K562 (cell line): ENCODE measurements around the gene PBX2. TPM values are rescaled to one million over a fixed set of nuclear protein-coding genes. Genes with fewer than 3 reads are reported as not detected.
A peak's percentile ranks its signal among the peaks of the same experiment; 100 is the strongest.

Experiments
- CBX8 ChIP-seq: fragments of 200-600 bp; sonication (generic); IDR thresholded peaks from 2 replicates; pipeline ENCODE4 v1.6.1; 2012; ENCODE audit warnings: borderline replicate concordance, mixed run types, low read depth, mild to moderate bottlenecking, moderate library complexity, mixed read lengths, low read length, control low read depth, inconsistent platforms; ENCODE audit not compliant: poor library complexity, severe bottlenecking; ENCODE audit errors: extremely low read depth
- CCNT2 ChIP-seq: IDR thresholded peaks from 2 replicates; pipeline ENCODE4 v1.6.1; 2011; ENCODE audit warnings: borderline replicate concordance, low read depth, mild to moderate bottlenecking, moderate library complexity, mixed read lengths, low read length; ENCODE audit not compliant: insufficient read length; ENCODE audit errors: extremely low read depth
- HMGN3 ChIP-seq: IDR thresholded peaks from 2 replicates; pipeline ENCODE4 v1.6.1; 2011; ENCODE audit warnings: borderline replicate concordance, low read depth, mild to moderate bottlenecking, mixed read lengths, low read length; ENCODE audit not compliant: insufficient read length; ENCODE audit errors: extremely low read depth
- PHF20 ChIP-seq: fragments of 450-650 bp; IDR thresholded peaks from 2 replicates; pipeline ENCODE4 v1.6.1; 2018; ENCODE audit not compliant: partially characterized antibody
- POLR2AphosphoS5 ChIP-seq: IDR thresholded peaks from 2 replicates; pipeline ENCODE4 v1.6.1; 2011; ENCODE audit warnings: mild to moderate bottlenecking, low read depth, low read length, moderate library complexity; ENCODE audit not compliant: control insufficient read depth, insufficient read depth
- RB1 ChIP-seq: fragments of 450-650 bp; IDR thresholded peaks from 2 replicates; pipeline ENCODE4 v1.6.1; 2017; ENCODE audit warnings: low read depth, mild to moderate bottlenecking
- ZNF12 ChIP-seq: sonication (generic); formaldehyde crosslinking; IDR thresholded peaks from 2 replicates; pipeline ENCODE4 v1.4.0; 2020; ENCODE audit warnings: mild to moderate bottlenecking, missing genetic modification reagents
- ZNF408 ChIP-seq: fragments of 250-450 bp; sonication (Bioruptor Pico); IDR thresholded peaks from 2 replicates; pipeline ENCODE4 v1.4.0; 2020; ENCODE audit warnings: low read depth, mild to moderate bottlenecking, moderate library complexity
- polyA plus RNA-seq, 8 experiments: library from polyadenylated mRNA; depleted of rRNA in 4 of 8; stranded (reverse) in 5 of 8; unstranded in 3 of 8; fragments of >200 nt; fragmentation: Nextera tagmentation in 2 of 8; fragmentation: Illumina TruSeq in 1 of 8; extraction: Ambion mirVana in 2 of 8; extraction: Trizol in 1 of 8; gene quantifications; 2 replicates each; pipeline versions ENCODE4 v1.2.1 to v1.2.3, GENCODE V29; 2011 to 2014; ENCODE audit warnings: inconsistent platforms in 1 of 8, missing spikeins in 1 of 8
- total RNA-seq, 7 experiments: library from RNA; depleted of rRNA in 6 of 7; stranded (reverse); fragments of >200 nt in 6 of 7; fragmentation: Illumina TruSeq in 2 of 7; extraction: Trizol in 2 of 7; gene quantifications; 2 replicates each; pipeline versions ENCODE4 v1.2.1 to v1.2.3, GENCODE V29; 2011 to 2021; ENCODE audit warnings: low replicate concordance in 1 of 7
- TF ChIP-seq, protein P1 (sequence below): fragments of 250-450 bp; sonication (Bioruptor Pico); IDR thresholded peaks from 2 replicates; pipeline ENCODE4 v1.8.0; 2021; ENCODE audit warnings: mild to moderate bottlenecking, moderate library complexity
- TF ChIP-seq, protein P2 (sequence below): fragments of 450-650 bp; formaldehyde crosslinking; IDR thresholded peaks from 2 replicates; pipeline ENCODE4 v1.4.0; 2020; ENCODE audit warnings: mild to moderate bottlenecking, moderate library complexity
- TF ChIP-seq, protein P3 (sequence below): fragments of 250-450 bp; sonication (Bioruptor Pico); IDR thresholded peaks from 2 replicates; pipeline ENCODE4 v1.4.0; 2020
- TF ChIP-seq, protein P4 (sequence below): sonication (generic); formaldehyde crosslinking; IDR thresholded peaks from 2 replicates; pipeline ENCODE4 v1.8.0; 2023; ENCODE audit warnings: missing genetic modification reagents, mild to moderate bottlenecking, borderline replicate concordance

The PBX2 gene
- total and polyA plus RNA-seq, 9 of the 15 experiments (the other 6 are each of a cell fraction or from before 2014, with no cell fraction given), result 1.9 to 134 (median 62.5) TPM

DNA sequence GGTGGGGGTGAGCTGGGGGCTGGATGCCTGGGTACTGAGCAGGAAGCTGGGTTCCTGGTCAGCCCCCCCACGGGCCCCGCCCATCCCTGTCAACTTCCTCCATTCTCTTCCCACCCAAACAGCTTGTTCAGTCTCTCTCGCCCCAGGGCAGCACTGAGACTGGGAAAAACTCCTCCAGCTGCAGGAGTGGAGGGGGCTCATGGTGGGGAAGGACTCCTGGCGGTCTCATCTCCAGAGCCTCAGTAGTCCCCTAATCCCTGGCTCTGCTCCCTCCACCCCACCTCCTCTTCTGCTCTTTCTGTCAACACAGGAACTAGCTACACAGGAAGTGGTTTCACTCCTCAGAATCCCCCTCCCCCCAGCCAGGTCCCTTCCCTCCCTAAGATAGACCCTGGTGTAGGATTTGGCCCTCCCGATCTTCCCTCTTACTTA lies 2.6 kb upstream of the PBX2 start, which contains the start of gene GPSM3 (continued):
- TF ChIP-seq CBX8, result no peak
- TF ChIP-seq PHF20, result peak; percentile 46
- TF ChIP-seq, protein P1, sequence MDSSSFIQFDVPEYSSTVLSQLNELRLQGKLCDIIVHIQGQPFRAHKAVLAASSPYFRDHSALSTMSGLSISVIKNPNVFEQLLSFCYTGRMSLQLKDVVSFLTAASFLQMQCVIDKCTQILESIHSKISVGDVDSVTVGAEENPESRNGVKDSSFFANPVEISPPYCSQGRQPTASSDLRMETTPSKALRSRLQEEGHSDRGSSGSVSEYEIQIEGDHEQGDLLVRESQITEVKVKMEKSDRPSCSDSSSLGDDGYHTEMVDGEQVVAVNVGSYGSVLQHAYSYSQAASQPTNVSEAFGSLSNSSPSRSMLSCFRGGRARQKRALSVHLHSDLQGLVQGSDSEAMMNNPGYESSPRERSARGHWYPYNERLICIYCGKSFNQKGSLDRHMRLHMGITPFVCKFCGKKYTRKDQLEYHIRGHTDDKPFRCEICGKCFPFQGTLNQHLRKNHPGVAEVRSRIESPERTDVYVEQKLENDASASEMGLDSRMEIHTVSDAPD (CRISPR knock-in tag), result no peak
- TF ChIP-seq, protein P2, sequence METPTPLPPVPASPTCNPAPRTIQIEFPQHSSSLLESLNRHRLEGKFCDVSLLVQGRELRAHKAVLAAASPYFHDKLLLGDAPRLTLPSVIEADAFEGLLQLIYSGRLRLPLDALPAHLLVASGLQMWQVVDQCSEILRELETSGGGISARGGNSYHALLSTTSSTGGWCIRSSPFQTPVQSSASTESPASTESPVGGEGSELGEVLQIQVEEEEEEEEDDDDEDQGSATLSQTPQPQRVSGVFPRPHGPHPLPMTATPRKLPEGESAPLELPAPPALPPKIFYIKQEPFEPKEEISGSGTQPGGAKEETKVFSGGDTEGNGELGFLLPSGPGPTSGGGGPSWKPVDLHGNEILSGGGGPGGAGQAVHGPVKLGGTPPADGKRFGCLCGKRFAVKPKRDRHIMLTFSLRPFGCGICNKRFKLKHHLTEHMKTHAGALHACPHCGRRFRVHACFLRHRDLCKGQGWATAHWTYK (CRISPR knock-in tag), result 0 out of 2 replicates have a peak, but pooled peaks have one; percentile 72
- TF ChIP-seq ZNF408 (CRISPR knock-in tag), result no peak
- TF ChIP-seq CCNT2, result no peak
- TF ChIP-seq, protein P3, sequence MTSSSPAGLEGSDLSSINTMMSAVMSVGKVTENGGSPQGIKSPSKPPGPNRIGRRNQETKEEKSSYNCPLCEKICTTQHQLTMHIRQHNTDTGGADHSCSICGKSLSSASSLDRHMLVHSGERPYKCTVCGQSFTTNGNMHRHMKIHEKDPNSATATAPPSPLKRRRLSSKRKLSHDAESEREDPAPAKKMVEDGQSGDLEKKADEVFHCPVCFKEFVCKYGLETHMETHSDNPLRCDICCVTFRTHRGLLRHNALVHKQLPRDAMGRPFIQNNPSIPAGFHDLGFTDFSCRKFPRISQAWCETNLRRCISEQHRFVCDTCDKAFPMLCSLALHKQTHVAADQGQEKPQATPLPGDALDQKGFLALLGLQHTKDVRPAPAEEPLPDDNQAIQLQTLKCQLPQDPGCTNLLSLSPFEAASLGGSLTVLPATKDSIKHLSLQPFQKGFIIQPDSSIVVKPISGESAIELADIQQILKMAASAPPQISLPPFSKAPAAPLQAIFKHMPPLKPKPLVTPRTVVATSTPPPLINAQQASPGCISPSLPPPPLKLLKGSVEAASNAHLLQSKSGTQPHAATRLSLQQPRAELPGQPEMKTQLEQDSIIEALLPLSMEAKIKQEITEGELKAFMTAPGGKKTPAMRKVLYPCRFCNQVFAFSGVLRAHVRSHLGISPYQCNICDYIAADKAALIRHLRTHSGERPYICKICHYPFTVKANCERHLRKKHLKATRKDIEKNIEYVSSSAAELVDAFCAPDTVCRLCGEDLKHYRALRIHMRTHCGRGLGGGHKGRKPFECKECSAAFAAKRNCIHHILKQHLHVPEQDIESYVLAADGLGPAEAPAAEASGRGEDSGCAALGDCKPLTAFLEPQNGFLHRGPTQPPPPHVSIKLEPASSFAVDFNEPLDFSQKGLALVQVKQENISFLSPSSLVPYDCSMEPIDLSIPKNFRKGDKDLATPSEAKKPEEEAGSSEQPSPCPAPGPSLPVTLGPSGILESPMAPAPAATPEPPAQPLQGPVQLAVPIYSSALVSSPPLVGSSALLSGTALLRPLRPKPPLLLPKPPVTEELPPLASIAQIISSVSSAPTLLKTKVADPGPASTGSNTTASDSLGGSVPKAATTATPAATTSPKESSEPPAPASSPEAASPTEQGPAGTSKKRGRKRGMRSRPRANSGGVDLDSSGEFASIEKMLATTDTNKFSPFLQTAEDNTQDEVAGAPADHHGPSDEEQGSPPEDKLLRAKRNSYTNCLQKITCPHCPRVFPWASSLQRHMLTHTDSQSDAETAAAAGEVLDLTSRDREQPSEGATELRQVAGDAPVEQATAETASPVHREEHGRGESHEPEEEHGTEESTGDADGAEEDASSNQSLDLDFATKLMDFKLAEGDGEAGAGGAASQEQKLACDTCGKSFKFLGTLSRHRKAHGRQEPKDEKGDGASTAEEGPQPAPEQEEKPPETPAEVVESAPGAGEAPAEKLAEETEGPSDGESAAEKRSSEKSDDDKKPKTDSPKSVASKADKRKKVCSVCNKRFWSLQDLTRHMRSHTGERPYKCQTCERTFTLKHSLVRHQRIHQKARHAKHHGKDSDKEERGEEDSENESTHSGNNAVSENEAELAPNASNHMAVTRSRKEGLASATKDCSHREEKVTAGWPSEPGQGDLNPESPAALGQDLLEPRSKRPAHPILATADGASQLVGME (CRISPR knock-in tag), result 0 out of 2 replicates have a peak, but pooled peaks have one; percentile 43
- TF ChIP-seq HMGN3, result no peak
- TF ChIP-seq, protein P4, sequence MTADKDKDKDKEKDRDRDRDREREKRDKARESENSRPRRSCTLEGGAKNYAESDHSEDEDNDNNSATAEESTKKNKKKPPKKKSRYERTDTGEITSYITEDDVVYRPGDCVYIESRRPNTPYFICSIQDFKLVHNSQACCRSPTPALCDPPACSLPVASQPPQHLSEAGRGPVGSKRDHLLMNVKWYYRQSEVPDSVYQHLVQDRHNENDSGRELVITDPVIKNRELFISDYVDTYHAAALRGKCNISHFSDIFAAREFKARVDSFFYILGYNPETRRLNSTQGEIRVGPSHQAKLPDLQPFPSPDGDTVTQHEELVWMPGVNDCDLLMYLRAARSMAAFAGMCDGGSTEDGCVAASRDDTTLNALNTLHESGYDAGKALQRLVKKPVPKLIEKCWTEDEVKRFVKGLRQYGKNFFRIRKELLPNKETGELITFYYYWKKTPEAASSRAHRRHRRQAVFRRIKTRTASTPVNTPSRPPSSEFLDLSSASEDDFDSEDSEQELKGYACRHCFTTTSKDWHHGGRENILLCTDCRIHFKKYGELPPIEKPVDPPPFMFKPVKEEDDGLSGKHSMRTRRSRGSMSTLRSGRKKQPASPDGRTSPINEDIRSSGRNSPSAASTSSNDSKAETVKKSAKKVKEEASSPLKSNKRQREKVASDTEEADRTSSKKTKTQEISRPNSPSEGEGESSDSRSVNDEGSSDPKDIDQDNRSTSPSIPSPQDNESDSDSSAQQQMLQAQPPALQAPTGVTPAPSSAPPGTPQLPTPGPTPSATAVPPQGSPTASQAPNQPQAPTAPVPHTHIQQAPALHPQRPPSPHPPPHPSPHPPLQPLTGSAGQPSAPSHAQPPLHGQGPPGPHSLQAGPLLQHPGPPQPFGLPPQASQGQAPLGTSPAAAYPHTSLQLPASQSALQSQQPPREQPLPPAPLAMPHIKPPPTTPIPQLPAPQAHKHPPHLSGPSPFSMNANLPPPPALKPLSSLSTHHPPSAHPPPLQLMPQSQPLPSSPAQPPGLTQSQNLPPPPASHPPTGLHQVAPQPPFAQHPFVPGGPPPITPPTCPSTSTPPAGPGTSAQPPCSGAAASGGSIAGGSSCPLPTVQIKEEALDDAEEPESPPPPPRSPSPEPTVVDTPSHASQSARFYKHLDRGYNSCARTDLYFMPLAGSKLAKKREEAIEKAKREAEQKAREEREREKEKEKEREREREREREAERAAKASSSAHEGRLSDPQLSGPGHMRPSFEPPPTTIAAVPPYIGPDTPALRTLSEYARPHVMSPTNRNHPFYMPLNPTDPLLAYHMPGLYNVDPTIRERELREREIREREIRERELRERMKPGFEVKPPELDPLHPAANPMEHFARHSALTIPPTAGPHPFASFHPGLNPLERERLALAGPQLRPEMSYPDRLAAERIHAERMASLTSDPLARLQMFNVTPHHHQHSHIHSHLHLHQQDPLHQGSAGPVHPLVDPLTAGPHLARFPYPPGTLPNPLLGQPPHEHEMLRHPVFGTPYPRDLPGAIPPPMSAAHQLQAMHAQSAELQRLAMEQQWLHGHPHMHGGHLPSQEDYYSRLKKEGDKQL (CRISPR knock-in tag), result no peak
- 0 out of 2 replicates have a peak, but pooled peaks have one; percentile 40 for TF ChIP-seq RB1
- peak; percentile 54; the same call in 1 of the 2 replicates for TF ChIP-seq POLR2AphosphoS5
- no peak for TF ChIP-seq ZNF12 (CRISPR knock-in tag)
